ENCODE results near the gene C15orf61. TPM values are rescaled to one million over a fixed set of nuclear protein-coding genes. Genes with fewer than 3 reads are reported as not detected.

Gene C15orf61
- total RNA-seq, 1 donor from 2014 or later: 4.2 TPM

GRCh38 chr15:67554580-67554979 lies 33.6 kb downstream of the C15orf61 start:
- no peak overlapping the region for H3K4me3 Mint-ChIP-seq
- no peak for ATAC-seq (ENCODE audit: low read depth)
- CTCF ChIA-PET: no interaction called here

GRCh38 chr15:67556976-67557570 lies 36.1 kb downstream of the C15orf61 start:
- Mint-ChIP-seq H3K27ac (no peak overlapping the region), H3K4me3 (no peak overlapping the region), H3K27me3 (no peaks in the 10 kb centered on the region), H3K9me3 (peaks cover 3% of the 10 kb centered on the region), H3K36me3 (ENCODE audit: low read depth) (peaks cover 44% of the 10 kb centered on the region), H3K4me1 (peaks cover 14% of the 10 kb centered on the region)
- no peak for TF ChIP-seq CTCF (IDR thresholded peaks at IDR 0.05)
- DNase-seq: no peak
- ChIA-PET CTCF (no interaction called here), POLR2A (interaction anchor here (0.7 kb wide), 1 partner anchor 1263 kb away, joined by 4 read pairs; no protein-coding TSS in a partner anchor)
- no peak for ATAC-seq (ENCODE audit: low read depth)
- intact Hi-C loops (cut with micrococcal nuclease): no loop called here

More at GRCh38 chr15:67554580-67554979, 33.6 kb downstream of the C15orf61 start:
- Mint-ChIP-seq H3K4me1 (peaks cover 9% of the 10 kb centered on the region), H3K27me3 (no peaks in the 10 kb centered on the region), H3K9me3 (peaks cover 3% of the 10 kb centered on the region), H3K36me3 (ENCODE audit: low read depth) (peaks cover 52% of the 10 kb centered on the region), H3K27ac (no peak overlapping the region)
- no peak for DNase-seq
- POLR2A ChIA-PET: interaction anchor here (0.5 kb wide), 1 partner anchor 12 kb away, joined by 7 read pairs; no protein-coding TSS in a partner anchor
- TF ChIP-seq CTCF (IDR thresholded peaks at IDR 0.05): no peak
- intact Hi-C loops (cut with micrococcal nuclease): no loop called here

GRCh38 chr15:67558502-67558901 lies 37.6 kb downstream of the C15orf61 start:
- no peak for ATAC-seq (ENCODE audit: low read depth)
- CTCF ChIA-PET: no interaction called here
- Mint-ChIP-seq H3K27ac (no peak overlapping the region), H3K4me1 (peaks cover 16% of the 10 kb centered on the region), H3K36me3 (ENCODE audit: low read depth) (peaks cover 42% of the 10 kb centered on the region), H3K9me3 (peaks cover 3% of the 10 kb centered on the region), H3K27me3 (no peaks in the 10 kb centered on the region), H3K4me3 (no peak overlapping the region)
- POLR2A ChIA-PET: no interaction called here
- no peak for DNase-seq
- intact Hi-C loops (cut with micrococcal nuclease): no loop called here
- no peak for TF ChIP-seq CTCF (IDR thresholded peaks at IDR 0.05)

GRCh38 chr15:67559158-67559557 lies 38.2 kb downstream of the C15orf61 start:
- ChIA-PET CTCF (no interaction called here), POLR2A (no interaction called here)
- H3K4me3 Mint-ChIP-seq: no peak overlapping the region
- DNase-seq (no peak), ATAC-seq (ENCODE audit: low read depth) (no peak)
- peaks cover 3% of the 10 kb centered on the region for H3K9me3 Mint-ChIP-seq
- H3K27me3 Mint-ChIP-seq: no peaks in the 10 kb centered on the region
- intact Hi-C loops (cut with micrococcal nuclease): no loop called here
- no peak for TF ChIP-seq CTCF (IDR thresholded peaks at IDR 0.05)
- no peak overlapping the region for H3K27ac Mint-ChIP-seq
- peaks cover 20% of the 10 kb centered on the region for H3K4me1 Mint-ChIP-seq
- H3K36me3 Mint-ChIP-seq (ENCODE audit: low read depth): peaks cover 49% of the 10 kb centered on the region

GRCh38 chr15:67559576-67559975 lies 38.6 kb downstream of the C15orf61 start:
- intact Hi-C loops (cut with micrococcal nuclease): no loop called here
- no peak for ATAC-seq (ENCODE audit: low read depth)
- Mint-ChIP-seq H3K27me3 (no peaks in the 10 kb centered on the region), H3K36me3 (ENCODE audit: low read depth) (peaks cover 52% of the 10 kb centered on the region), H3K4me1 (peaks cover 24% of the 10 kb centered on the region), H3K9me3 (peaks cover 3% of the 10 kb centered on the region), H3K4me3 (no peak overlapping the region), H3K27ac (no peak overlapping the region)
- no peak for DNase-seq
- ChIA-PET CTCF (interaction anchor here (1.3 kb wide), 1 partner anchor 102 kb away, joined by 3 read pairs; no protein-coding TSS in a partner anchor), POLR2A (no interaction called here)
- TF ChIP-seq CTCF (IDR thresholded peaks at IDR 0.05): no peak
